ENCODE data around the gene PPP1R2B. TPM values are rescaled to one million over a fixed set of nuclear protein-coding genes. Genes with fewer than 3 reads are reported as not detected.

Gene PPP1R2B
- total RNA-seq, 2 donors from 2014 or later: not detected

DNA sequence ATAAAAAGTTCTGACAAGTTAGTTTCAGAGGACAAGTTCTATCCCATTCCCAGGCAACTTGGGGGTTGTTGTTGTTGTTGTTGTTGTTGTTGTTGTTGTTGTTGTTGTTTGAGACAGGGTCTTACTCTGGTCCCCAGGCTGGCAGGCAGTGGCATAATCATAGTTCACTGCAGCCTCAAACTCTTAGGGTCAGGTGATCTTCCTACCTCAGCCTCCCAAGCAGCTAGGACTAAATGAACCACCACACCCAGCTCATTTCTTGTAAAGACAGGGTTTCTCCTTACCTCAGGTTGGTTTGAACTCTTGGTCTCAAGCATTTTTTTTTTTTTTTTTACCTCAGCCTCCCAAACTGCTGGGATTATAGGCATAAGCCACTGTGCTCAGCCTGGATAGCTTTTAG lies 15.3 kb downstream of the PPP1R2B start:
- Histone ChIP-seq H3K36me3 (no peaks in the 10 kb centered on the region), H3K27ac (no peak overlapping the region), H3K9me3 (no peaks in the 10 kb centered on the region), H3K27me3 (replicated peaks; ENCODE audit: insufficient read depth) (no peaks in the 10 kb centered on the region), H3K4me3 (no peak overlapping the region), H3K4me1 (ENCODE audit: control insufficient read depth in 1 of 2, low read depth in 2 of 2) (no peaks in the 10 kb centered on the region)
- DNase-seq (ENCODE audit: low spot score) (no peak), ATAC-seq (ENCODE audit: insufficient number of reproducible peaks, low FRiP score, low read depth) (no peak)
- TF ChIP-seq, protein P1, sequence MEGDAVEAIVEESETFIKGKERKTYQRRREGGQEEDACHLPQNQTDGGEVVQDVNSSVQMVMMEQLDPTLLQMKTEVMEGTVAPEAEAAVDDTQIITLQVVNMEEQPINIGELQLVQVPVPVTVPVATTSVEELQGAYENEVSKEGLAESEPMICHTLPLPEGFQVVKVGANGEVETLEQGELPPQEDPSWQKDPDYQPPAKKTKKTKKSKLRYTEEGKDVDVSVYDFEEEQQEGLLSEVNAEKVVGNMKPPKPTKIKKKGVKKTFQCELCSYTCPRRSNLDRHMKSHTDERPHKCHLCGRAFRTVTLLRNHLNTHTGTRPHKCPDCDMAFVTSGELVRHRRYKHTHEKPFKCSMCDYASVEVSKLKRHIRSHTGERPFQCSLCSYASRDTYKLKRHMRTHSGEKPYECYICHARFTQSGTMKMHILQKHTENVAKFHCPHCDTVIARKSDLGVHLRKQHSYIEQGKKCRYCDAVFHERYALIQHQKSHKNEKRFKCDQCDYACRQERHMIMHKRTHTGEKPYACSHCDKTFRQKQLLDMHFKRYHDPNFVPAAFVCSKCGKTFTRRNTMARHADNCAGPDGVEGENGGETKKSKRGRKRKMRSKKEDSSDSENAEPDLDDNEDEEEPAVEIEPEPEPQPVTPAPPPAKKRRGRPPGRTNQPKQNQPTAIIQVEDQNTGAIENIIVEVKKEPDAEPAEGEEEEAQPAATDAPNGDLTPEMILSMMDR (IDR thresholded peaks at IDR 0.05): no peak

DNA sequence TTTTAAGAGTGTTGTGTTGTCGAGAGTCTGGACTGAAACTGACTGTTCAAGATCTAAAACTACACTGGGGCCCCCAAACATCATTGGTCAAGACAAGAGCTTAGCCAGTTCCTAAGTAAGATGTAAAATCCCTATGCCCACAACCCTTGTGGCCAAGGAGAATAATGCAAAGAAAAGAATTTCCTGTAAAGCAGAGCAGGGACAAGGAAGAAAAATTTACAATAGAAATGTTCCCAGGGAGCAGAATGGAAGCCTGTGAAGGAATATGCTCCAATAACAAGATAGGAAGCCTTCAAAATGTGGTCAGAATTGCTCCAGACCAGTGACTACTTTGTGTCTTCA lies 20.4 kb downstream of the PPP1R2B start:
- H3K36me3 ChIP-seq: no peaks in the 10 kb centered on the region
- TF ChIP-seq, protein P1 (IDR thresholded peaks at IDR 0.05): no peak
- no peaks in the 10 kb centered on the region for H3K4me1 ChIP-seq (ENCODE audit: control insufficient read depth in 1 of 2, low read depth in 2 of 2)
- H3K27ac ChIP-seq: no peak overlapping the region
- H3K4me3 ChIP-seq: no peak overlapping the region
- no peaks in the 10 kb centered on the region for H3K27me3 ChIP-seq (replicated peaks; ENCODE audit: insufficient read depth)
- DNase-seq (ENCODE audit: low spot score) (no peak), ATAC-seq (ENCODE audit: insufficient number of reproducible peaks, low FRiP score, low read depth) (no peak)
- no peaks in the 10 kb centered on the region for H3K9me3 ChIP-seq

DNA sequence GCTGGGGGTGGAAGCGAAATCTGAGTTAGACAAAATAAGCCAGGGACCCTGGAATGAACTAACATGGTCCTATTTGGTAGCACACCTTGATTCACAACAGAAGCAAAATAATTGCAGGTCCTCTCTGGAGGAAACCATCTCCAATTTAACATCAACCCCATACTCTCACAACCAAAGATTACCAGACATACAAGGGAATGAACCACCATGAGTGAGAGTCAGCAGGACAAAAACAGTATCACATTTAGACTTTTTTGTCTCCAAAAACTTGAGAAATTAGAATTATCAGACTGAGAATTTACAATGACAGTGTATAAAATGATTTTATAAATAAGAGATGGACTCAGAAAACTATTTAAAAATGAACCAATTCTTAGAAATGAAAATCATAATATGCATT lies 21.1 kb downstream of the PPP1R2B start:
- H3K9me3 ChIP-seq: no peaks in the 10 kb centered on the region
- ATAC-seq (ENCODE audit: insufficient number of reproducible peaks, low FRiP score, low read depth) (no peak), DNase-seq (ENCODE audit: low spot score) (no peak)
- no peak overlapping the region for H3K27ac ChIP-seq
- no peaks in the 10 kb centered on the region for H3K36me3 ChIP-seq
- no peak overlapping the region for H3K4me3 ChIP-seq
- no peaks in the 10 kb centered on the region for H3K27me3 ChIP-seq (replicated peaks; ENCODE audit: insufficient read depth)
- H3K4me1 ChIP-seq (ENCODE audit: control insufficient read depth in 1 of 2, low read depth in 2 of 2): no peaks in the 10 kb centered on the region
- TF ChIP-seq, protein P1 (IDR thresholded peaks at IDR 0.05): no peak

DNA sequence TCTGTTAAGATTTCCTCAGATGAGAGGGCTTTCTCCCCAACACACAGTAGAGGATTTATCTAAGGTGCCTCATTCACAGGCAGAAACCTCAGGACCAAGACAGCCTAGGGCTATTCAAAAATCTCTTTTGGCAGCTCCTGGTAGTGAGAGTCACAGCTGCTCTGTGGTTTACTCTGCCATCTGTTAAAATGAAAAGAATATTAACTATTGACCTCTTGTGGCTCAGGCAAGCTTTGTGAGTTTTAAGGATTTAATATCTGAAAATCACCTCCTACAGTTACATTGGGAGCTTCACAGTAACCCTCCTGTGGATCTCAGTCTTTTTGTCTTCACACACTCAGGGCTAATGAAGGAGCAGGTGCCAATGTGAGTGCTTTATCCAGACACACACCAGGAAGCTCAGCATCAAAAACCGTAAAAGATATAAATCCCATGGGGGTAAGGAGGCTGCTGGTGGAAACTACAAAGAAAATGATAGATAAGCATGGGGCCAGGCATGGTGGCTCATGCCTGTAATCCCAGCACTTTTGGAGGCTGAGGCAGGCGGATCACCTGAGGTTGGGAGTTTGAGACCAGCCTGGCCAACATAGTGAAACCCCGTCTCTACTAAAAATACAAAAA lies 29.7 kb downstream of the PPP1R2B start:
- TF ChIP-seq, protein P1 (IDR thresholded peaks at IDR 0.05): no peak
- no peak for ATAC-seq (ENCODE audit: insufficient number of reproducible peaks, low FRiP score, low read depth)
- no peak overlapping the region for H3K4me3 ChIP-seq

DNA sequence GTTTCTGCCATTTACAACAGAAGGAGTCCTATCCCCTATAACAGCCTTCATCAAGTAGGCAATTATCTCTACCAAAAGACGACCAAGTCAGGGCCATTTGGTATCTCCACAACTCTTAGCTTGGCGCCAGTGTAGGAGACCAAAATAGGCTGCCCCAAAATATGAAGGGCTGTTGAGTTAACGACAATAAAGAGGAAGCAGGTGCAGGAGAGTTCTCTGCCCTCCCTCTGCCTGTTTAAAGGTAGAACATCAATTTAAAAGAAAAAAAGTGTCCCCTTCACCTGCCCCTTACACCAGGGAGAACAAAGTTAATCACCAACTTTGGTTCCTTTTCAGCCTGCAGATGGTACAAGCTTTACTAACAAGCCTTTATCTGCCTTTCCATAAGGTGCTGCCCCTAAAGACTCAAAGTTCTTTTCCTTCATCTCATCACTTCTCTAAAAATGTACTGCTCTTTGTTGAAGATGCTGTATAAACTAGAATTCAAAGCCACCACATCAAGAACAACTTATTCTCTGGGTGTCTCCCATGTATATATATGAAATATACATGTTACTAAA lies 33.3 kb downstream of the PPP1R2B start:
- TF ChIP-seq, protein P1 (IDR thresholded peaks at IDR 0.05): no peak
- Histone ChIP-seq H3K36me3 (no peaks in the 10 kb centered on the region), H3K4me3 (no peak overlapping the region), H3K4me1 (ENCODE audit: control insufficient read depth in 1 of 2, low read depth in 2 of 2) (no peaks in the 10 kb centered on the region), H3K27me3 (replicated peaks; ENCODE audit: insufficient read depth) (no peaks in the 10 kb centered on the region), H3K9me3 (no peaks in the 10 kb centered on the region), H3K27ac (no peak overlapping the region)
- ATAC-seq (ENCODE audit: insufficient number of reproducible peaks, low FRiP score, low read depth): no peak
- DNase-seq (ENCODE audit: low spot score): no peak

More for the DNA sequence above, 29.7 kb downstream of the PPP1R2B start:
- Histone ChIP-seq H3K27me3 (replicated peaks; ENCODE audit: insufficient read depth) (no peaks in the 10 kb centered on the region), H3K4me1 (ENCODE audit: control insufficient read depth in 1 of 2, low read depth in 2 of 2) (no peaks in the 10 kb centered on the region), H3K27ac (no peak overlapping the region), H3K9me3 (no peaks in the 10 kb centered on the region), H3K36me3 (no peaks in the 10 kb centered on the region)
- no peak for DNase-seq (ENCODE audit: low spot score)

Data from thoracic aorta (tissue), 2 donors.